PC-9 (cell line): ENCODE measurements around the gene CGN. TPM values are rescaled to one million over a fixed set of nuclear protein-coding genes. Genes with fewer than 3 reads are reported as not detected.

ENCODE experiments used
- BruUV-seq: library from RNA; stranded (reverse); fragments of 400-500 nt; replicated peaks from 2 replicates; lab custom pipeline; 2021; lab: Mats Ljungman, UMichigan
- CTCF ChIA-PET: fragments of 300-600 bp; sonication (Branson Sonifier 250); formaldehyde crosslinking; loops from one replicate; lab custom pipeline; 2022; ENCODE audit warnings: antibody characterized with exemption; lab: Charles Lee
- POLR2A ChIA-PET: fragments of 300-600 bp; sonication (Branson Sonifier 250); formaldehyde crosslinking; loops from one replicate; lab custom pipeline; 2022; ENCODE audit warnings: antibody characterized with exemption; ENCODE audit not compliant: unreplicated experiment; lab: Charles Lee
- DNase-seq, 2 experiments: peaks; one replicate each; pipeline versions ENCODE4 v3.0.0 to v3.0.0-alpha.2; 2015 to 2022; ENCODE audit warnings: mixed read lengths in 1 of 2
- H2AFZ ChIP-seq: fragments of 200-600 bp; sonication (generic); 2 replicates; pipeline ENCODE4 v1.8.1; 2017; ENCODE audit warnings: antibody characterized with exemption
- H3F3A ChIP-seq: fragments of 200-600 bp; sonication (generic); 2 replicates; pipeline ENCODE4 v1.8.1; 2017; ENCODE audit warnings: antibody characterized with exemption, mild to moderate bottlenecking, low read depth; ENCODE audit not compliant: insufficient read depth
- H3K27ac ChIP-seq: fragments of 200-600 bp; sonication (generic); 2 replicates; pipeline ENCODE4 v1.6.1; 2016; ENCODE audit warnings: mixed run types
- H3K27me3 ChIP-seq: fragments of 200-600 bp; sonication (generic); 2 replicates; pipeline ENCODE4 v1.6.1; 2016; ENCODE audit warnings: low read depth, mixed run types; ENCODE audit not compliant: insufficient read depth
- H3K36me3 ChIP-seq: fragments of 200-600 bp; sonication (generic); 2 replicates; pipeline ENCODE4 v1.6.1; 2016; ENCODE audit warnings: low read depth, mixed run types
- H3K4me1 ChIP-seq: fragments of 200-600 bp; sonication (generic); replicated peaks from 2 replicates; pipeline ENCODE4 v1.6.1; 2016; ENCODE audit warnings: mixed run types; ENCODE audit not compliant: insufficient read depth
- H3K4me2 ChIP-seq: fragments of 200-600 bp; sonication (generic); 2 replicates; pipeline ENCODE4 v1.6.1; 2017; ENCODE audit warnings: mixed run types
- H3K4me3 ChIP-seq: fragments of 200-600 bp; sonication (generic); 2 replicates; pipeline ENCODE4 v1.6.1; 2016; ENCODE audit warnings: mixed run types
- H3K79me2 ChIP-seq: fragments of 200-600 bp; sonication (generic); 2 replicates; pipeline ENCODE4 v1.6.1; 2017; ENCODE audit warnings: low read depth, mixed run types
- H3K9me2 ChIP-seq: fragments of 200-600 bp; sonication (generic); 2 replicates; pipeline ENCODE4 v1.8.1; 2017; ENCODE audit warnings: mild to moderate bottlenecking; ENCODE audit not compliant: insufficient read depth
- H3K9me3 ChIP-seq: fragments of 200-600 bp; sonication (generic); 2 replicates; pipeline ENCODE4 v1.8.1; 2016; ENCODE audit warnings: low read depth; ENCODE audit not compliant: insufficient read depth
- H4K20me1 ChIP-seq: fragments of 200-600 bp; sonication (generic); 2 replicates; pipeline ENCODE4 v1.8.1; 2017; ENCODE audit not compliant: insufficient read depth
- EZH2 ChIP-seq: fragments of 200-600 bp; sonication (generic); IDR thresholded peaks from 2 replicates; pipeline ENCODE4 v1.8.0; 2017; ENCODE audit warnings: antibody characterized with exemption, low read depth
- intact Hi-C: fragments of 100-400 bp; cut with micrococcal nuclease; formaldehyde crosslinking; loops from one replicate; pipeline ENCODE4 v1.10.0; 2022; ENCODE audit not compliant: unreplicated experiment
- total RNA-seq: library from RNA; stranded (reverse); gene quantifications from 2 replicates; pipeline ENCODE4 v1.2.3, GENCODE V29; 2021
- TF ChIP-seq, protein P1 (sequence below): fragments of 200-600 bp; sonication (generic); conservative IDR thresholded peaks from 2 replicates; pipeline ENCODE4 v1.6.1; 2017; ENCODE audit warnings: mixed run types, antibody characterized with exemption, mild to moderate bottlenecking, moderate library complexity

Gene CGN
- total RNA-seq, 1 experiment from 2014 or later: 30.3 TPM

DNA sequence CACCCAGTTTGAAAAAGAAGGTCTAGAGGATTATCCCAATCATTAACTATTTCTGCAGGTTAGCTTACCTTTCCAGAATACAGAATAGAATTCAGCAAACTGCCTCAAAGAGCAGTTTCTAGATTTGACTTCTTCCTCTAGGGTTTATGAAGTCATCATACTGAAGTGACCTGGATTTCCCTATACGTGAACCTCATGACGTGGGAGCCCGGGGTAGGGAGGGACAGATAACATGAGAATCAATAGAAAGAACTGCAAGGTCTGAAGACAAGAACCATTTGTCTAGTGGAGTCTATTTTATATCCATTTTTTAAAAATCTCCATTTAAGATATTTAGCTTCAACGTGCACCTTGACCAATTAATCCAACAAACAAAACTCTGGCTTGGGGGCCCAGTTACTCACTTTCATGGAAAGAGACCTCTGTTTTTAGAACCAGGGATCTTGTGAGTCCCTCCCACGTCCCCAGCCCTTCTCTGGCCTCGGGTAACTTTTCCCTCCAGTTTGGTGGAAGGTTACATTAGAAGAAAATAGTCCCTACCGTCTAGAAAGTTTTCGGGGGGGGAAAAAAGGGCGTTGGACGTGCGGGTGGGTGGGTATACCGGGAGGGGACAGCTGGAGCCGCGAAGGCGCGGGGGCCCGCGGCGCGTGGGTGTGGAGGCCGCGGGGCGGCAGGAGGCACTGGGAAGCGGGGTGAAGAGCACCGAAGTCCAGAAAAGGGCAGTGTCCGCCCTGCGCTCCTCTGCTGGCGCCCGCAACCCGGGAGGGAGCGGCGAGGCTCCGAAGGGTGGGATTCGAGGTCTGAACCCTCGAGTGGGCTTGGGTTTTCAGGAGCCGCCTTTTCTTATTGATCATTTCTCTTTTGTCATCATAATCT lies 38.1 kb upstream of the CGN start:
- intact Hi-C loops: loop anchor here (1.0 kb wide), 2 partner anchors 14 to 41 kb away; partner anchors contain the start of gene POGZ
- Histone ChIP-seq H3K4me2 (peak overlapping the region; percentile 89), H3K9me2 (0 out of 2 replicates have a peak, but pooled peaks cover 3% of the 10 kb centered on the region), H3K4me3 (peak overlapping the region; percentile 60), H3F3A (peaks cover 11% of the 10 kb centered on the region; the same call in 1 of the 2 replicates), H3K9me3 (no peaks in the 10 kb centered on the region), H3K27me3 (no peaks in the 10 kb centered on the region), H4K20me1 (no peaks in the 10 kb centered on the region), H3K36me3 (no peaks in the 10 kb centered on the region), H3K79me2 (no peaks in the 10 kb centered on the region), H3K4me1 (peaks cover 11% of the 10 kb centered on the region; the same call in 1 of the 2 replicates), H2AFZ (peak overlapping the region; percentile 96), H3K27ac (no peak overlapping the region)
- TF ChIP-seq EZH2: no peak
- TF ChIP-seq, protein P1, sequence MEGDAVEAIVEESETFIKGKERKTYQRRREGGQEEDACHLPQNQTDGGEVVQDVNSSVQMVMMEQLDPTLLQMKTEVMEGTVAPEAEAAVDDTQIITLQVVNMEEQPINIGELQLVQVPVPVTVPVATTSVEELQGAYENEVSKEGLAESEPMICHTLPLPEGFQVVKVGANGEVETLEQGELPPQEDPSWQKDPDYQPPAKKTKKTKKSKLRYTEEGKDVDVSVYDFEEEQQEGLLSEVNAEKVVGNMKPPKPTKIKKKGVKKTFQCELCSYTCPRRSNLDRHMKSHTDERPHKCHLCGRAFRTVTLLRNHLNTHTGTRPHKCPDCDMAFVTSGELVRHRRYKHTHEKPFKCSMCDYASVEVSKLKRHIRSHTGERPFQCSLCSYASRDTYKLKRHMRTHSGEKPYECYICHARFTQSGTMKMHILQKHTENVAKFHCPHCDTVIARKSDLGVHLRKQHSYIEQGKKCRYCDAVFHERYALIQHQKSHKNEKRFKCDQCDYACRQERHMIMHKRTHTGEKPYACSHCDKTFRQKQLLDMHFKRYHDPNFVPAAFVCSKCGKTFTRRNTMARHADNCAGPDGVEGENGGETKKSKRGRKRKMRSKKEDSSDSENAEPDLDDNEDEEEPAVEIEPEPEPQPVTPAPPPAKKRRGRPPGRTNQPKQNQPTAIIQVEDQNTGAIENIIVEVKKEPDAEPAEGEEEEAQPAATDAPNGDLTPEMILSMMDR: no peak
- BruUV-seq: no TSS peak
- POLR2A ChIA-PET: interaction anchor here (0.5 kb wide), 1 partner anchor 14 kb away, joined by 3 read pairs; no protein-coding TSS in a partner anchor
- CTCF ChIA-PET: interaction anchor here (0.7 kb wide), 1 partner anchor 43 kb away, joined by 8 read pairs; no protein-coding TSS in a partner anchor
- peak; percentile 30 to 38 for DNase-seq

GRCh38 chr1:151474745-151475144 lies 36.4 kb upstream of the CGN start:
- Histone ChIP-seq H3K4me2 (no peak overlapping the region), H3K27ac (no peak overlapping the region), H2AFZ (no peak overlapping the region), H3K4me1 (peaks cover 11% of the 10 kb centered on the region; the same call in 1 of the 2 replicates), H4K20me1 (no peaks in the 10 kb centered on the region), H3F3A (peaks cover 17% of the 10 kb centered on the region; the same call in 1 of the 2 replicates), H3K9me2 (0 out of 2 replicates have a peak, but pooled peaks cover 3% of the 10 kb centered on the region), H3K36me3 (no peaks in the 10 kb centered on the region), H3K9me3 (no peaks in the 10 kb centered on the region), H3K4me3 (no peak overlapping the region), H3K27me3 (no peaks in the 10 kb centered on the region), H3K79me2 (no peaks in the 10 kb centered on the region)
- no peak for DNase-seq
- intact Hi-C loops: no loop called here
- BruUV-seq: no TSS peak
- TF ChIP-seq EZH2: no peak
- TF ChIP-seq, protein P1: no peak
- ChIA-PET CTCF (interaction anchor here (0.6 kb wide), 1 partner anchor 69 kb away, joined by 4 read pairs; no protein-coding TSS in a partner anchor), POLR2A (interaction anchor here (0.5 to 0.9 kb wide), 4 partner anchors 27 to 222 kb away, joined by 5 to 10 read pairs (median 6); partner anchors contain the start of gene CGN)

DNA sequence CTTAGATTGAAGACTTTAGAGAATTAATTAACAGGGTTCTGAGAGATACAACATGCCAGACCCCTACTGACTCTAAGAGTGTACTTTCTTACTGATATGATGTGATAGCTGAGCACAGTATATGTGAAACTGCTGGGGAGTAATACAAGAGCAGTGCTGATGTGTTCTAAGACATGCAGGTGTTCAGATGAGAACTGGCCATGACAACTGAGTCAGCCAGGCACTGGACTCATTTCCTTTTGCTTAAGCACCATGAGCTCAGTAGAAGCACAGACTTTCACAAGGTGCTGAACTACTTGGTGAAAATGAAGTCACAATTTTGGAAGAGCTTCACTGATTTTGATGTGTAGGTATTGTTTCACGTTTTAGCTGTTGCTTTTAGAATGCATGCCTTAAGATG lies 36.0 kb upstream of the CGN start:
- CTCF ChIA-PET: interaction anchor here (0.6 kb wide), 1 partner anchor 69 kb away, joined by 4 read pairs; no protein-coding TSS in a partner anchor
- Histone ChIP-seq H3K9me3 (no peaks in the 10 kb centered on the region), H3K36me3 (no peaks in the 10 kb centered on the region), H3K79me2 (no peaks in the 10 kb centered on the region), H3F3A (peaks cover 17% of the 10 kb centered on the region; the same call in 1 of the 2 replicates), H3K4me3 (no peak overlapping the region), H3K27ac (no peak overlapping the region), H3K4me1 (peaks cover 11% of the 10 kb centered on the region; the same call in 1 of the 2 replicates), H4K20me1 (no peaks in the 10 kb centered on the region), H3K4me2 (no peak overlapping the region), H3K9me2 (0 out of 2 replicates have a peak, but pooled peaks cover 3% of the 10 kb centered on the region), H3K27me3 (no peaks in the 10 kb centered on the region), H2AFZ (no peak overlapping the region)
- TF ChIP-seq, protein P1: no peak
- no peak for TF ChIP-seq EZH2
- BruUV-seq: no TSS peak
- POLR2A ChIA-PET: interaction anchor here (0.7 to 0.9 kb wide), 2 partner anchors 28 to 36 kb away, joined by 6 read pairs; partner anchors contain the start of gene CGN
- intact Hi-C loops: no loop called here
- DNase-seq: no peak
